Mesenchymal stem cell (in vitro differentiated cells and primary cell): Measurements from ENCODE around the gene FHOD3.
A peak's percentile ranks its signal among the peaks of the same experiment; 100 is the strongest.

Experiments used
- DNase-seq: peaks from one replicate; pipeline ENCODE4 v3.0.0-alpha.2; 2013
- H2AFZ ChIP-seq: one replicate; pipeline ENCODE4 v1.6.1; 2013; ENCODE audit warnings: low read depth, mild to moderate bottlenecking, control low read depth, inconsistent platforms, low read length, moderate library complexity
- H2AK5ac ChIP-seq: 2 replicates; pipeline ENCODE4 v1.6.1; 2013; ENCODE audit warnings: low read length, moderate library complexity, mild to moderate bottlenecking, inconsistent platforms; ENCODE audit not compliant: severe bottlenecking
- H2BK120ac ChIP-seq: one replicate; pipeline ENCODE4 v1.6.1; 2013; ENCODE audit warnings: low read depth, mild to moderate bottlenecking, inconsistent platforms, low read length, moderate library complexity
- H2BK12ac ChIP-seq, 2 experiments: one replicate each; pipeline ENCODE4 v1.6.1; 2013; ENCODE audit warnings: inconsistent platforms in 2 of 2, low read length in 2 of 2, mild to moderate bottlenecking in 2 of 2, moderate library complexity in 2 of 2, control low read depth in 1 of 2
- H2BK15ac ChIP-seq: one replicate; pipeline ENCODE4 v1.6.1; 2013; ENCODE audit warnings: mild to moderate bottlenecking, low read depth, inconsistent platforms; ENCODE audit not compliant: poor library complexity, severe bottlenecking
- H2BK5ac ChIP-seq: 2 replicates; pipeline ENCODE4 v1.6.1; 2013; ENCODE audit warnings: low read depth, mild to moderate bottlenecking, low read length, control low read depth, inconsistent platforms; ENCODE audit not compliant: poor library complexity, severe bottlenecking
- H3K14ac ChIP-seq, 2 experiments: one replicate each; pipeline ENCODE4 v1.6.1; 2013; ENCODE audit warnings: inconsistent platforms in 2 of 2, low read length in 2 of 2, control low read depth in 1 of 2, mild to moderate bottlenecking in 1 of 2, moderate library complexity in 1 of 2
- H3K18ac ChIP-seq, 2 experiments: one replicate each; pipeline ENCODE4 v1.6.1; 2013; ENCODE audit warnings: inconsistent platforms in 2 of 2, low read length in 2 of 2, control low read depth in 1 of 2, low read depth in 1 of 2, mild to moderate bottlenecking in 1 of 2
- H3K23ac ChIP-seq, 2 experiments: one replicate each; pipeline ENCODE4 v1.6.1; 2013; ENCODE audit warnings: inconsistent platforms in 2 of 2, low read length in 2 of 2, mild to moderate bottlenecking in 2 of 2, moderate library complexity in 2 of 2, control low read depth in 1 of 2
- H3K27ac ChIP-seq: 2 replicates; pipeline ENCODE4 v1.5.1; 2013; ENCODE audit warnings: mild to moderate bottlenecking, moderate library complexity, low read length, control low read depth, inconsistent platforms; ENCODE audit not compliant: poor library complexity, severe bottlenecking
- H3K27me3 ChIP-seq, 2 experiments: 2 replicates each; pipeline versions ENCODE4 v1.6.1 to v1.7.0; 2013; ENCODE audit warnings: low read length in 2 of 2, mild to moderate bottlenecking in 2 of 2, moderate library complexity in 2 of 2, control low read depth in 1 of 2, inconsistent platforms in 1 of 2; ENCODE audit not compliant: control insufficient read depth in 1 of 2, insufficient read depth in 1 of 2
- H3K36me3 ChIP-seq, 2 experiments: 2 replicates each; pipeline versions ENCODE4 v1.6.1 to v1.7.0; 2013; ENCODE audit warnings: low read length in 2 of 2, control low read depth in 1 of 2, inconsistent platforms in 1 of 2, low read depth in 1 of 2, mild to moderate bottlenecking in 1 of 2; ENCODE audit not compliant: insufficient read depth in 2 of 2, control insufficient read depth in 1 of 2
- H3K4ac ChIP-seq, 2 experiments: one replicate each; pipeline ENCODE4 v1.6.1; 2013; ENCODE audit warnings: inconsistent platforms in 2 of 2, low read length in 2 of 2, mild to moderate bottlenecking in 2 of 2, moderate library complexity in 2 of 2, control low read depth in 1 of 2, low read depth in 1 of 2
- H3K4me1 ChIP-seq: 2 replicates; pipeline ENCODE4 v1.6.1; 2013; ENCODE audit warnings: low read depth, low read length, control low read depth; ENCODE audit not compliant: control insufficient read depth, insufficient read depth
- H3K4me2 ChIP-seq: 2 replicates; pipeline ENCODE4 v1.6.1; 2013; ENCODE audit warnings: low read length, mild to moderate bottlenecking, inconsistent platforms; ENCODE audit not compliant: poor library complexity, severe bottlenecking
- H3K4me3 ChIP-seq, 2 experiments: 2 replicates each; pipeline versions ENCODE4 v1.5.1 to v1.7.0; 2013; ENCODE audit warnings: low read length in 2 of 2, mild to moderate bottlenecking in 2 of 2, control low read depth in 1 of 2, low read depth in 1 of 2; ENCODE audit not compliant: insufficient read depth in 1 of 2
- H3K79me1 ChIP-seq: replicated peaks from 2 replicates; pipeline ENCODE4 v1.6.1; 2013; ENCODE audit warnings: mild to moderate bottlenecking, control low read depth, low read length, inconsistent platforms; ENCODE audit not compliant: poor library complexity, severe bottlenecking
- H3K9ac ChIP-seq: 2 replicates; pipeline ENCODE4 v1.7.0; 2013; ENCODE audit warnings: mild to moderate bottlenecking, low read length, moderate library complexity
- H3K9me3 ChIP-seq: 2 replicates; pipeline ENCODE4 v1.7.0; 2013; ENCODE audit warnings: mild to moderate bottlenecking, low read length; ENCODE audit not compliant: control insufficient read depth
- H4K8ac ChIP-seq: one replicate; pipeline ENCODE4 v1.6.1; 2013; ENCODE audit warnings: inconsistent platforms, mild to moderate bottlenecking, low read length, moderate library complexity
- H4K91ac ChIP-seq: one replicate; pipeline ENCODE4 v1.6.1; 2013; ENCODE audit warnings: mild to moderate bottlenecking, low read length, inconsistent platforms
- WGBS: methylation state at CpG from one replicate; pipeline ENCODE4 v1.1.7; 2013; ENCODE audit warnings: mixed read lengths; 5-methylcytosine and 5-hydroxymethylcytosine counted together

FHOD3 gene

DNA sequence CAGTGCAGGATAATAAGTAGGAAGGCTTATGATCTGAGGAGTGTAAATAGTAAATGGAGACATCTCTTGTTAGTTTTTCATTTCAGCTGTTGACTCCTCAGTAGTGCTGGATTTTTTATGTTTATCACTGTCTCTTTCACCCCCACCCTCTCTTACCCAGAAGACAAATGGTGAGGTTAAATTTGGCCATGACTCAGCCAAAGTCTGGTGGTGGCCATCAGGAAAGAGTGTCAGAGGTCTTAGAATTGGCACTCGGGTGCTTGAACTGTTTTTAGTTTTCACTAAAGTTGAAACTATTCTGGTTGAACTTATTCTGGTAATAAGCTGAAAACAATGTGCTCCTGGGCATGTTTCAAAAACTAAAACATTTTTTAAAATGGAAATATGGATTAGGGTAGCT is 123.3 kb downstream of the FHOD3 start:
- Histone ChIP-seq H3K4ac (no peak overlapping the region), H4K8ac (no peak overlapping the region), H3K4me1 (peaks cover 7% of the 10 kb centered on the region), H2BK5ac (no peak overlapping the region), H2AFZ (no peak overlapping the region), H3K4me3 (peak overlapping the region in 1 of 2 experiments; percentile 27), H3K36me3 (no peaks in the 10 kb centered on the region), H2BK15ac (no peak overlapping the region), H3K18ac (no peak overlapping the region), H2BK12ac (no peak overlapping the region), H3K14ac (no peak overlapping the region), H4K91ac (no peak overlapping the region), H2BK120ac (no peak overlapping the region), H3K79me1 (peaks cover 27% of the 10 kb centered on the region), H3K27ac (no peak overlapping the region), H3K4me2 (no peak overlapping the region), H3K9me3 (no peaks in the 10 kb centered on the region), H3K23ac (no peak overlapping the region), H3K9ac (peak overlapping the region; percentile 14), H2AK5ac (peak overlapping the region; percentile 44), H3K27me3 (no peaks in the 10 kb centered on the region)
- WGBS = 44% methylated on average over 1 of the region's 1 CpG
- DNase-seq = peak; percentile 3

DNA sequence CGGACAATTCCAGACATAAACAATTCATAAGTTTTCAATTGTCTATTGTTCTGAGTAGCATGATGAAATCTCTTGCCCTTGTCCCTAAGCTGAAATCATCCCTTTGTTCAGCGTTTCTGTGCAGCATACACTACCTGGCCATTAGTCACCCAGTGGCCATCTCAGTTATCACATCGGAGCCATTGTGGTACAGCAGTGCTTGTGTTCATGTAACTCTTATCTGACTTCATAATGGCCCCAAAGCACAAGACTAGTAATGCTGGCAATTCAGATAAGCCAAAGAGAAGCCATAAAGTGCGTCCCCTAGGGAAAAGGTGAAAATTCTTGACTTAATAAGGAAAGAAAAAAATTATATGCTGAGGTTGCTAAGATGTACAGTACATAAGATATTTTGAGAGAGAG is 127.2 kb downstream of the FHOD3 start:
- Histone ChIP-seq H2BK15ac (no peak overlapping the region), H3K4me3 (no peak overlapping the region), H2BK5ac (no peak overlapping the region), H3K23ac (no peak overlapping the region), H3K4ac (no peak overlapping the region), H2AFZ (no peak overlapping the region), H3K4me1 (peaks cover 5% of the 10 kb centered on the region), H2BK12ac (no peak overlapping the region), H3K9ac (no peak overlapping the region), H3K79me1 (peaks cover 32% of the 10 kb centered on the region), H4K8ac (no peak overlapping the region), H2AK5ac (no peak overlapping the region), H3K4me2 (no peak overlapping the region), H3K14ac (no peak overlapping the region), H4K91ac (no peak overlapping the region), H3K27ac (no peak overlapping the region), H3K27me3 (no peaks in the 10 kb centered on the region), H3K36me3 (peaks cover 0 to 2% of the 10 kb centered on the region in 2 experiments), H3K9me3 (no peaks in the 10 kb centered on the region), H2BK120ac (no peak overlapping the region), H3K18ac (no peak overlapping the region)
- DNase-seq = no peak
- WGBS = 81% methylated on average over 4 of the region's 4 CpGs

DNA sequence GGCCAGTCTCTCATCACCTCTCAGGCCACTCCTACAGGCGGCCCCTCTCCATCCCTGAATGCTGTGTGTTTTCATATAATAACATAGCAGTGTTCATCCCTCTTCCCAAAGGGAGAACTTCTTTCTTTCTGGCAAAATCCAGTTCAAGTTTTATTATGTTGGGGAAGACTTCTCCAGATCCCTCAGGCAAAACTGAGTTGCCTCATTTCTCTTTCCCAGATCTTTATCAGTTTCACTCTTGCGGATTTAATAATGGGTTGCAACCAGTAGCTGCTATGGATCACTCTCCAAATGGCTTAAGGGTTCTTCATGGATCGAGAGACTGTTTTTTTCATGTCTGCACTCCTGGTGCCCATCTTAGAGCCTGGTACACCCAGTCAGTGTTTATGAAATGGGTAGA is 129.9 kb downstream of the FHOD3 start:
- H3K9ac ChIP-seq = no peak overlapping the region
- H3K23ac ChIP-seq = no peak overlapping the region
- no peak overlapping the region for H4K91ac ChIP-seq
- no peak overlapping the region for H3K18ac ChIP-seq
- no peak overlapping the region for H3K4me2 ChIP-seq
- peaks cover 4% of the 10 kb centered on the region for H3K4me1 ChIP-seq
- H3K27ac ChIP-seq = no peak overlapping the region
- 77% methylated on average over 3 of the region's 3 CpGs for WGBS
- H4K8ac ChIP-seq = no peak overlapping the region
- H2BK120ac ChIP-seq = no peak overlapping the region
- no peak overlapping the region for H2AK5ac ChIP-seq
- H3K4ac ChIP-seq = no peak overlapping the region
- no peak overlapping the region for H3K4me3 ChIP-seq
- peaks cover 30% of the 10 kb centered on the region for H3K79me1 ChIP-seq
- peaks cover 0 to 3% of the 10 kb centered on the region in 2 experiments for H3K36me3 ChIP-seq
- H3K27me3 ChIP-seq = no peaks in the 10 kb centered on the region
- no peak overlapping the region for H2BK15ac ChIP-seq
- DNase-seq = no peak
- H2BK12ac ChIP-seq = no peak overlapping the region
- H2BK5ac ChIP-seq = no peak overlapping the region
- no peaks in the 10 kb centered on the region for H3K9me3 ChIP-seq
- no peak overlapping the region for H2AFZ ChIP-seq
- no peak overlapping the region for H3K14ac ChIP-seq

DNA sequence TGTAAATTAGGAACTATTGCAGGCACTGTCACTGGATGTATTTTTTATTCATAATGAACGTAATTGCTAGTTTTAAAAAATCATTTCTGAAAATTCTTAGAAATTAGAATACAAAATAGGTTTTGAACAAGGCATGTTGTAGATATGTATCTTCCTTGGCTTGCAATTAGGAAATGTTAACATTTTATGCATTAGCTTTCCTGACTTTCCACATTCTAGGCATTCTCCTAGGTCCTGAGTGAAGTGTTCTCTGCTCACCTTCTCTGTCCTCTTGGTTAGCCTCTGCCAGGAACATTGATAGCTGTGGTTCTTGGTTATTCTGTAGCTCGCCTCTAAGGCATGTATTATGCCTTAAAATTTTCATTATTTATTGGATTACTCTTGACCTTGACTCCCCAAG is 130.3 kb downstream of the FHOD3 start:
- H3K18ac ChIP-seq = no peak overlapping the region
- H2BK5ac ChIP-seq = no peak overlapping the region
- no peak overlapping the region for H4K91ac ChIP-seq
- no peak overlapping the region for H2AK5ac ChIP-seq
- H2BK15ac ChIP-seq = no peak overlapping the region
- H3K4ac ChIP-seq = no peak overlapping the region
- no peak overlapping the region for H2BK12ac ChIP-seq
- H3K36me3 ChIP-seq = peaks cover 0 to 3% of the 10 kb centered on the region in 2 experiments
- H3K9me3 ChIP-seq = no peaks in the 10 kb centered on the region
- WGBS = no CpG with 5 or more reads among the region's 2 CpGs
- no peak overlapping the region for H3K4me3 ChIP-seq
- no peak overlapping the region for H4K8ac ChIP-seq
- H3K9ac ChIP-seq = no peak overlapping the region
- no peak overlapping the region for H3K14ac ChIP-seq
- no peak overlapping the region for H3K23ac ChIP-seq
- H3K27me3 ChIP-seq = no peaks in the 10 kb centered on the region
- no peak overlapping the region for H2BK120ac ChIP-seq
- peaks cover 28% of the 10 kb centered on the region for H3K79me1 ChIP-seq
- no peak for DNase-seq
- H2AFZ ChIP-seq = no peak overlapping the region
- H3K4me1 ChIP-seq = peaks cover 6% of the 10 kb centered on the region
- H3K27ac ChIP-seq = no peak overlapping the region
- H3K4me2 ChIP-seq = no peak overlapping the region
